GM23338 (cell line): ENCODE data around the gene PRR11. TPM values are rescaled to one million over a fixed set of nuclear protein-coding genes. Genes with fewer than 3 reads are reported as not detected.

ENCODE experiments used
- ATAC-seq: fragments of 200-7000 bp; cut with Tn5 transposase; 3 replicates; pipeline ENCODE4 v1.9.1; 2020
- DNase-seq: peaks from one replicate; pipeline ENCODE4 v3.0.0-alpha.2; 2015; ENCODE audit warnings: low spot score
- H2AFZ ChIP-seq: fragments of 200-600 bp; sonication (generic); 2 replicates; pipeline ENCODE4 v1.8.0; 2016; ENCODE audit warnings: antibody characterized with exemption, mild to moderate bottlenecking, moderate library complexity
- H3F3A ChIP-seq: fragments of 200-600 bp; sonication (generic); replicated peaks from 2 replicates; pipeline ENCODE4 v1.8.0; 2017; ENCODE audit warnings: antibody characterized with exemption, mixed run types, low read depth
- H3K27ac ChIP-seq: fragments of 200-600 bp; sonication (generic); 2 replicates; pipeline ENCODE4 v1.6.1; 2016; ENCODE audit warnings: low read depth
- H3K27me3 ChIP-seq: fragments of 200-600 bp; sonication (generic); 2 replicates; pipeline ENCODE4 v1.8.0; 2016; ENCODE audit warnings: mild to moderate bottlenecking, mixed run types, moderate library complexity; ENCODE audit not compliant: insufficient read depth
- H3K36me3 ChIP-seq: fragments of 200-600 bp; sonication (generic); 2 replicates; pipeline ENCODE4 v1.8.0; 2016; ENCODE audit warnings: mild to moderate bottlenecking; ENCODE audit not compliant: insufficient read depth
- H3K4me1 ChIP-seq: fragments of 200-600 bp; sonication (generic); 2 replicates; pipeline ENCODE4 v1.8.0; 2016; ENCODE audit warnings: mild to moderate bottlenecking, moderate library complexity; ENCODE audit not compliant: insufficient read depth
- H3K4me2 ChIP-seq: fragments of 200-600 bp; sonication (generic); 2 replicates; pipeline ENCODE4 v1.7.1; 2017; ENCODE audit warnings: mixed run types
- H3K4me3 ChIP-seq: fragments of 200-600 bp; sonication (generic); 2 replicates; pipeline ENCODE4 v1.6.1; 2016; ENCODE audit warnings: mixed run types
- H3K79me2 ChIP-seq: fragments of 200-600 bp; sonication (generic); replicated peaks from 2 replicates; pipeline ENCODE4 v1.8.0; 2017; ENCODE audit warnings: mild to moderate bottlenecking; ENCODE audit not compliant: insufficient read depth
- H3K9me2 ChIP-seq: fragments of 200-600 bp; sonication (generic); 2 replicates; pipeline ENCODE4 v1.8.0; 2017; ENCODE audit not compliant: insufficient read depth
- H4K20me1 ChIP-seq: fragments of 200-600 bp; sonication (generic); replicated peaks from 2 replicates; pipeline ENCODE4 v1.8.0; 2017; ENCODE audit warnings: mild to moderate bottlenecking; ENCODE audit not compliant: insufficient read depth
- H3K27ac Mint-ChIP-seq: 2 replicates; pipeline ENCODE4 v1.8.0; 2020; ENCODE audit warnings: inconsistent platforms, mild to moderate bottlenecking, moderate library complexity, mixed read lengths
- H3K27me3 Mint-ChIP-seq: 3 replicates; pipeline ENCODE4 v1.8.0; 2022; ENCODE audit warnings: low read depth, mild to moderate bottlenecking, moderate library complexity, mixed read lengths, inconsistent platforms; ENCODE audit not compliant: insufficient read depth, poor library complexity
- H3K36me3 Mint-ChIP-seq: 3 replicates; pipeline ENCODE4 v1.8.0; 2021; ENCODE audit warnings: low read depth, mild to moderate bottlenecking, inconsistent platforms, moderate library complexity, mixed read lengths
- H3K4me1 Mint-ChIP-seq: 3 replicates; pipeline ENCODE4 v1.8.0; 2020; ENCODE audit warnings: mild to moderate bottlenecking, inconsistent platforms, mixed read lengths
- H3K4me3 Mint-ChIP-seq: 3 replicates; pipeline ENCODE4 v1.8.0; 2021; ENCODE audit warnings: moderate library complexity, mild to moderate bottlenecking, inconsistent platforms, mixed read lengths
- H3K9me3 Mint-ChIP-seq: 3 replicates; pipeline ENCODE4 v1.8.0; 2020; ENCODE audit warnings: moderate library complexity, mild to moderate bottlenecking, inconsistent platforms, mixed read lengths
- CREB1 ChIP-seq: fragments of 250-450 bp; sonication (Bioruptor Pico); IDR thresholded peaks from 2 replicates; pipeline ENCODE4 v1.5.0; 2020; ENCODE audit warnings: low read depth, mild to moderate bottlenecking, moderate library complexity
- CTCF ChIP-seq, 2 experiments: fragments of 200-600 bp in 1 of 2; sonication (generic) in 1 of 2; conservative IDR thresholded peaks; 2 replicates each; pipeline versions ENCODE4 v1.5.1 to v1.6.1; 2016 to 2017; ENCODE audit warnings: antibody characterized with exemption in 2 of 2, low read depth in 2 of 2, mild to moderate bottlenecking in 2 of 2, moderate library complexity in 1 of 2
- EZH2 ChIP-seq: fragments of 200-600 bp; sonication (generic); IDR thresholded peaks from one replicate; pipeline ENCODE4 v1.8.0; 2017; ENCODE audit warnings: antibody characterized with exemption, mild to moderate bottlenecking, low read depth; ENCODE audit not compliant: unreplicated experiment
- EZH2phosphoT487 ChIP-seq: fragments of 200-600 bp; sonication (generic); IDR thresholded peaks from one replicate; pipeline ENCODE4 v1.8.1; 2018; ENCODE audit warnings: antibody characterized with exemption; ENCODE audit not compliant: unreplicated experiment
- JUNB ChIP-seq: IDR thresholded peaks from one replicate; pipeline ENCODE4 v1.6.1; 2016; ENCODE audit warnings: antibody characterized with exemption; ENCODE audit not compliant: unreplicated experiment
- NANOG ChIP-seq: IDR thresholded peaks from 2 replicates; pipeline ENCODE4 v1.6.1; 2016; ENCODE audit warnings: antibody characterized with exemption, borderline replicate concordance
- POLR2AphosphoS5 ChIP-seq: IDR thresholded peaks from 2 replicates; pipeline ENCODE4 v1.6.1; 2016; ENCODE audit warnings: antibody characterized with exemption, low read depth
- ZNF114 ChIP-seq: fragments of 250-450 bp; sonication (Bioruptor Pico); IDR thresholded peaks from 2 replicates; pipeline ENCODE4 v1.5.0; 2020; ENCODE audit warnings: mild to moderate bottlenecking, moderate library complexity
- ZNF331 ChIP-seq: fragments of 250-450 bp; sonication (Bioruptor Pico); IDR thresholded peaks from 2 replicates; pipeline ENCODE4 v1.5.0; 2020; ENCODE audit warnings: low read depth, mild to moderate bottlenecking, moderate library complexity
- polyA plus RNA-seq: library from polyadenylated mRNA; unstranded; fragments of >200 nt; fragmentation: Nextera tagmentation; extraction: Ambion mirVana; gene quantifications from 2 replicates; pipeline ENCODE4 v1.2.1, GENCODE V29; 2016
- total RNA-seq: library from RNA; depleted of rRNA; stranded (reverse); fragments of >200 nt; shearing (Covaris generic); gene quantifications from 2 replicates; pipeline ENCODE4 v1.2.3, GENCODE V29; 2014
- TF ChIP-seq, protein P1 (sequence below): IDR thresholded peaks from one replicate; pipeline ENCODE4 v1.6.1; 2018; ENCODE audit warnings: antibody characterized with exemption; ENCODE audit not compliant: unreplicated experiment
- TF ChIP-seq, protein P2 (sequence below): IDR thresholded peaks from 2 replicates; pipeline ENCODE4 v1.6.1; 2016; ENCODE audit warnings: antibody characterized with exemption

PRR11 gene
- total and polyA plus RNA-seq, 2 experiments from 2014 or later: 42.7 to 55.9 TPM

DNA sequence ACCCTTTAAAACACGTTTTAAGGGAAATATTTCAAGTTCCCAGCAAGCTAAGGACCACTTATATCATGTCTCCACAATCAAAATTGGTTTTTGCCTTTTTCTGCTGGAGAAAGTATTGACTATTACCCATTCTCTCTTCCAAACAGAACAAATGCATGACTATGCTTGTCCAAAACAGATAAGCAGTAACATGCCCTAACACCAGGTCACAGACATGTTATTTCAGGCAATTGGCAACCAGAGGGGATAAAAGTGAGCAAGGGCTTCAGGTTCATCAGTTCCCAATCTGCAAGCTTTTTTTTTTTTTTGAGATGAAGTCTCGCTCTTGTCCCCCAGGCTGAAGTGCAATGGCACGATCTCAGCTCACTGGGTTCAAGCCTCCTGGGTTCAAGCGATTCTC is 15.6 kb upstream of the PRR11 start (continued):
- TF ChIP-seq, protein P1, sequence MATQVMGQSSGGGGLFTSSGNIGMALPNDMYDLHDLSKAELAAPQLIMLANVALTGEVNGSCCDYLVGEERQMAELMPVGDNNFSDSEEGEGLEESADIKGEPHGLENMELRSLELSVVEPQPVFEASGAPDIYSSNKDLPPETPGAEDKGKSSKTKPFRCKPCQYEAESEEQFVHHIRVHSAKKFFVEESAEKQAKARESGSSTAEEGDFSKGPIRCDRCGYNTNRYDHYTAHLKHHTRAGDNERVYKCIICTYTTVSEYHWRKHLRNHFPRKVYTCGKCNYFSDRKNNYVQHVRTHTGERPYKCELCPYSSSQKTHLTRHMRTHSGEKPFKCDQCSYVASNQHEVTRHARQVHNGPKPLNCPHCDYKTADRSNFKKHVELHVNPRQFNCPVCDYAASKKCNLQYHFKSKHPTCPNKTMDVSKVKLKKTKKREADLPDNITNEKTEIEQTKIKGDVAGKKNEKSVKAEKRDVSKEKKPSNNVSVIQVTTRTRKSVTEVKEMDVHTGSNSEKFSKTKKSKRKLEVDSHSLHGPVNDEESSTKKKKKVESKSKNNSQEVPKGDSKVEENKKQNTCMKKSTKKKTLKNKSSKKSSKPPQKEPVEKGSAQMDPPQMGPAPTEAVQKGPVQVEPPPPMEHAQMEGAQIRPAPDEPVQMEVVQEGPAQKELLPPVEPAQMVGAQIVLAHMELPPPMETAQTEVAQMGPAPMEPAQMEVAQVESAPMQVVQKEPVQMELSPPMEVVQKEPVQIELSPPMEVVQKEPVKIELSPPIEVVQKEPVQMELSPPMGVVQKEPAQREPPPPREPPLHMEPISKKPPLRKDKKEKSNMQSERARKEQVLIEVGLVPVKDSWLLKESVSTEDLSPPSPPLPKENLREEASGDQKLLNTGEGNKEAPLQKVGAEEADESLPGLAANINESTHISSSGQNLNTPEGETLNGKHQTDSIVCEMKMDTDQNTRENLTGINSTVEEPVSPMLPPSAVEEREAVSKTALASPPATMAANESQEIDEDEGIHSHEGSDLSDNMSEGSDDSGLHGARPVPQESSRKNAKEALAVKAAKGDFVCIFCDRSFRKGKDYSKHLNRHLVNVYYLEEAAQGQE: no peak
- TF ChIP-seq, protein P2, sequence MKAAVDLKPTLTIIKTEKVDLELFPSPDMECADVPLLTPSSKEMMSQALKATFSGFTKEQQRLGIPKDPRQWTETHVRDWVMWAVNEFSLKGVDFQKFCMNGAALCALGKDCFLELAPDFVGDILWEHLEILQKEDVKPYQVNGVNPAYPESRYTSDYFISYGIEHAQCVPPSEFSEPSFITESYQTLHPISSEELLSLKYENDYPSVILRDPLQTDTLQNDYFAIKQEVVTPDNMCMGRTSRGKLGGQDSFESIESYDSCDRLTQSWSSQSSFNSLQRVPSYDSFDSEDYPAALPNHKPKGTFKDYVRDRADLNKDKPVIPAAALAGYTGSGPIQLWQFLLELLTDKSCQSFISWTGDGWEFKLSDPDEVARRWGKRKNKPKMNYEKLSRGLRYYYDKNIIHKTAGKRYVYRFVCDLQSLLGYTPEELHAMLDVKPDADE: no peak
- TF ChIP-seq POLR2AphosphoS5 (no peak), EZH2 (no peak), CTCF (conservative IDR thresholded peaks at IDR 0.05; ENCODE audit: low read depth in 2 of 2) (no peak)

GRCh38 chr17:59141860-59142259 is 13.7 kb upstream of the PRR11 start:
- H3K4me3 ChIP-seq: no peak overlapping the region
- no peaks in the 10 kb centered on the region for H3K36me3 ChIP-seq
- no peaks in the 10 kb centered on the region for H3K4me1 Mint-ChIP-seq
- H4K20me1 ChIP-seq: peaks cover 56% of the 10 kb centered on the region
- H3K27me3 Mint-ChIP-seq: no peaks in the 10 kb centered on the region
- no peaks in the 10 kb centered on the region for H3K4me1 ChIP-seq
- H3K9me3 Mint-ChIP-seq: no peaks in the 10 kb centered on the region
- no peaks in the 10 kb centered on the region for H3K9me2 ChIP-seq
- ATAC-seq: no peak
- H3K27me3 ChIP-seq: no peaks in the 10 kb centered on the region
- no peak overlapping the region for H2AFZ ChIP-seq
- TF ChIP-seq JUNB (no peak), ZNF331 (CRISPR knock-in tag) (no peak), EZH2phosphoT487 (no peak), CTCF (conservative IDR thresholded peaks at IDR 0.05; ENCODE audit: low read depth in 2 of 2) (no peak), NANOG (no peak), ZNF114 (CRISPR knock-in tag) (no peak), CREB1 (CRISPR knock-in tag) (no peak)
- H3K4me3 Mint-ChIP-seq: no peak overlapping the region
- H3F3A ChIP-seq: no peaks in the 10 kb centered on the region
- H3K27ac ChIP-seq: no peak overlapping the region
- H3K4me2 ChIP-seq: no peak overlapping the region
- peaks cover 6% of the 10 kb centered on the region; the same call in 1 of the 3 replicates for H3K36me3 Mint-ChIP-seq
- no peak overlapping the region for H3K27ac Mint-ChIP-seq
- H3K79me2 ChIP-seq: peaks cover 100% of the 10 kb centered on the region
- no peak for DNase-seq
